ENCODE data around the gene NUDT19.

NUDT19 gene

DNA sequence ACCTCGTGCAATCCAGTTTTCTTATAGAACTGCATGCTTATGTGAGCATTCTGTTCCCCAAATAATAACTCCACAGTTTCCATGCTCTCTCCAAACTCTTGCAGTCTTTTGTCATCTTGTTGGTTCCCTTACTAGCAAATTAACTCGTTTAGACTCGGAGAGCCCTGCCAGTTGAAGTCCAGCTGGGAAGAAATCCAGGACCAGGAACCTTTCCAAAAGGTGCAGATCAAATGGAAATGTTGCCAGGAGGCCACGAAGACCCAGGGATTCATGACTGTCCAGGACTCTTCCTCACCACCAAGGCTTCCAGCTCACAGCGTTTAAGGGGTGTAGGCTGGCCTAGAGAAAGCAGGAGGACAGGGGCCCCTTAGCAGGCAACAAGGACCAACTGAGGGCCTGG is 25.9 kb downstream of the NUDT19 start:
- H3K9me3 ChIP-seq (ENCODE audit: control insufficient read depth, insufficient read depth, low read depth, low read length), result no peaks in the 10 kb centered on the region; the same call in 1 of the 2 replicates
- no peaks in the 10 kb centered on the region for H3K4me1 ChIP-seq (ENCODE audit: control insufficient read depth, insufficient read depth, low read length)
- peak overlapping the region; percentile 41; the same call in 1 of the 2 replicates for H3K27ac ChIP-seq (ENCODE audit: extremely low read depth, low read depth, low read length)
- POLR2A ChIA-PET, result interaction anchor here (1.3 kb wide), 1 partner anchor 17 kb away, joined by 3 read pairs; no protein-coding TSS in a partner anchor
- TF ChIP-seq ZNF785 (tag by site-specific recombination; IDR thresholded peaks at IDR 0.05) (no peak), ZNF664 (tag by site-specific recombination; IDR thresholded peaks at IDR 0.05) (no peak), ZNF837 (tag by site-specific recombination; IDR thresholded peaks at IDR 0.05) (no peak), ZNF223 (tag by site-specific recombination; IDR thresholded peaks at IDR 0.05) (no peak)
- TF ChIP-seq, protein P1, sequence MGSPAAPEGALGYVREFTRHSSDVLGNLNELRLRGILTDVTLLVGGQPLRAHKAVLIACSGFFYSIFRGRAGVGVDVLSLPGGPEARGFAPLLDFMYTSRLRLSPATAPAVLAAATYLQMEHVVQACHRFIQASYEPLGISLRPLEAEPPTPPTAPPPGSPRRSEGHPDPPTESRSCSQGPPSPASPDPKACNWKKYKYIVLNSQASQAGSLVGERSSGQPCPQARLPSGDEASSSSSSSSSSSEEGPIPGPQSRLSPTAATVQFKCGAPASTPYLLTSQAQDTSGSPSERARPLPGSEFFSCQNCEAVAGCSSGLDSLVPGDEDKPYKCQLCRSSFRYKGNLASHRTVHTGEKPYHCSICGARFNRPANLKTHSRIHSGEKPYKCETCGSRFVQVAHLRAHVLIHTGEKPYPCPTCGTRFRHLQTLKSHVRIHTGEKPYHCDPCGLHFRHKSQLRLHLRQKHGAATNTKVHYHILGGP (tag by site-specific recombination; IDR thresholded peaks at IDR 0.05), result no peak
- TF ChIP-seq, protein P2, sequence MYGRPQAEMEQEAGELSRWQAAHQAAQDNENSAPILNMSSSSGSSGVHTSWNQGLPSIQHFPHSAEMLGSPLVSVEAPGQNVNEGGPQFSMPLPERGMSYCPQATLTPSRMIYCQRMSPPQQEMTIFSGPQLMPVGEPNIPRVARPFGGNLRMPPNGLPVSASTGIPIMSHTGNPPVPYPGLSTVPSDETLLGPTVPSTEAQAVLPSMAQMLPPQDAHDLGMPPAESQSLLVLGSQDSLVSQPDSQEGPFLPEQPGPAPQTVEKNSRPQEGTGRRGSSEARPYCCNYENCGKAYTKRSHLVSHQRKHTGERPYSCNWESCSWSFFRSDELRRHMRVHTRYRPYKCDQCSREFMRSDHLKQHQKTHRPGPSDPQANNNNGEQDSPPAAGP (tag by site-specific recombination; IDR thresholded peaks at IDR 0.05), result no peak
- H3K36me3 ChIP-seq (ENCODE audit: control insufficient read depth in 2 of 2, insufficient read depth in 1 of 2, low read length in 2 of 2), result peaks cover 35 to 60% of the 10 kb centered on the region in 2 experiments
- CTCF ChIA-PET, result interaction anchor here (0.6 kb wide), 1 partner anchor 63 kb away, joined by 7 read pairs; no protein-coding TSS in a partner anchor
- no peak overlapping the region for H3K4me3 ChIP-seq (ENCODE audit: low read depth, low read length)

DNA sequence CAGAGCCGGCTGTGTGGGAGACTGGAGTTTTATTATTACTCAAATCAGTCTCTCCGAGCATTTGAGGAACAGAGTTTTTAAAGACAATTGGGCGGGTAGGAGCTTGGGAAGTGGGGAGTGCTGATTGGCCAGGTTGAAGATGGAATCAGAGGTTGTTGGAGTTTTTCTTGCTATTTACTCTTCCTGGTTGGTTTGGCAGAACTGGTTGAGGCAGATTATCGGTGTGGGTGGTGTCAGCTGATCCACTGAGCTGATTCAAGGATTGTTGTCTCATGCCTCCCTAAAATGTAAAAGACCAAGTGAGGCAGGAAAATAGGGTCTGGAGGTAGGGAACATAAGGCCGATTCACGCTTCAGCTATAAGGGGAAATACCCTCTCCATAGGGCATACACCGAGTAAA is 26.7 kb downstream of the NUDT19 start:
- Histone ChIP-seq H3K4me1 (ENCODE audit: control insufficient read depth, insufficient read depth, low read length) (no peaks in the 10 kb centered on the region), H3K36me3 (ENCODE audit: control insufficient read depth in 2 of 2, insufficient read depth in 1 of 2, low read length in 2 of 2) (peaks cover 28 to 52% of the 10 kb centered on the region in 2 experiments), H3K9me3 (ENCODE audit: control insufficient read depth, insufficient read depth, low read depth, low read length) (no peaks in the 10 kb centered on the region; the same call in 1 of the 2 replicates), H3K4me3 (ENCODE audit: low read depth, low read length) (no peak overlapping the region), H3K27ac (ENCODE audit: extremely low read depth, low read depth, low read length) (no peak overlapping the region)
- POLR2A ChIA-PET, result no interaction called here
- no peak for TF ChIP-seq GLIS1 (tag by site-specific recombination; IDR thresholded peaks at IDR 0.05)
- no peak for TF ChIP-seq ZNF785 (tag by site-specific recombination; IDR thresholded peaks at IDR 0.05)
- no peak for TF ChIP-seq ZNF629 (tag by site-specific recombination; IDR thresholded peaks at IDR 0.05)
- no peak for TF ChIP-seq ZNF747 (tag by site-specific recombination; IDR thresholded peaks at IDR 0.05)
- TF ChIP-seq ZNF664 (tag by site-specific recombination; IDR thresholded peaks at IDR 0.05), result no peak
- TF ChIP-seq, protein P3, sequence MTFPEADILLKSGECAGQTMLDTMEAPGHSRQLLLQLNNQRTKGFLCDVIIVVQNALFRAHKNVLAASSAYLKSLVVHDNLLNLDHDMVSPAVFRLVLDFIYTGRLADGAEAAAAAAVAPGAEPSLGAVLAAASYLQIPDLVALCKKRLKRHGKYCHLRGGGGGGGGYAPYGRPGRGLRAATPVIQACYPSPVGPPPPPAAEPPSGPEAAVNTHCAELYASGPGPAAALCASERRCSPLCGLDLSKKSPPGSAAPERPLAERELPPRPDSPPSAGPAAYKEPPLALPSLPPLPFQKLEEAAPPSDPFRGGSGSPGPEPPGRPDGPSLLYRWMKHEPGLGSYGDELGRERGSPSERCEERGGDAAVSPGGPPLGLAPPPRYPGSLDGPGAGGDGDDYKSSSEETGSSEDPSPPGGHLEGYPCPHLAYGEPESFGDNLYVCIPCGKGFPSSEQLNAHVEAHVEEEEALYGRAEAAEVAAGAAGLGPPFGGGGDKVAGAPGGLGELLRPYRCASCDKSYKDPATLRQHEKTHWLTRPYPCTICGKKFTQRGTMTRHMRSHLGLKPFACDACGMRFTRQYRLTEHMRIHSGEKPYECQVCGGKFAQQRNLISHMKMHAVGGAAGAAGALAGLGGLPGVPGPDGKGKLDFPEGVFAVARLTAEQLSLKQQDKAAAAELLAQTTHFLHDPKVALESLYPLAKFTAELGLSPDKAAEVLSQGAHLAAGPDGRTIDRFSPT (tag by site-specific recombination; IDR thresholded peaks at IDR 0.05), result no peak
- TF ChIP-seq, protein P4, sequence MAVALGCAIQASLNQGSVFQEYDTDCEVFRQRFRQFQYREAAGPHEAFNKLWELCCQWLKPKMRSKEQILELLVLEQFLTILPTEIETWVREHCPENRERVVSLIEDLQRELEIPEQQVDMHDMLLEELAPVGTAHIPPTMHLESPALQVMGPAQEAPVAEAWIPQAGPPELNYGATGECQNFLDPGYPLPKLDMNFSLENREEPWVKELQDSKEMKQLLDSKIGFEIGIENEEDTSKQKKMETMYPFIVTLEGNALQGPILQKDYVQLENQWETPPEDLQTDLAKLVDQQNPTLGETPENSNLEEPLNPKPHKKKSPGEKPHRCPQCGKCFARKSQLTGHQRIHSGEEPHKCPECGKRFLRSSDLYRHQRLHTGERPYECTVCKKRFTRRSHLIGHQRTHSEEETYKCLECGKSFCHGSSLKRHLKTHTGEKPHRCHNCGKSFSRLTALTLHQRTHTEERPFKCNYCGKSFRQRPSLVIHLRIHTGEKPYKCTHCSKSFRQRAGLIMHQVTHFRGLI (tag by site-specific recombination; IDR thresholded peaks at IDR 0.05), result no peak
- TF ChIP-seq, protein P5, sequence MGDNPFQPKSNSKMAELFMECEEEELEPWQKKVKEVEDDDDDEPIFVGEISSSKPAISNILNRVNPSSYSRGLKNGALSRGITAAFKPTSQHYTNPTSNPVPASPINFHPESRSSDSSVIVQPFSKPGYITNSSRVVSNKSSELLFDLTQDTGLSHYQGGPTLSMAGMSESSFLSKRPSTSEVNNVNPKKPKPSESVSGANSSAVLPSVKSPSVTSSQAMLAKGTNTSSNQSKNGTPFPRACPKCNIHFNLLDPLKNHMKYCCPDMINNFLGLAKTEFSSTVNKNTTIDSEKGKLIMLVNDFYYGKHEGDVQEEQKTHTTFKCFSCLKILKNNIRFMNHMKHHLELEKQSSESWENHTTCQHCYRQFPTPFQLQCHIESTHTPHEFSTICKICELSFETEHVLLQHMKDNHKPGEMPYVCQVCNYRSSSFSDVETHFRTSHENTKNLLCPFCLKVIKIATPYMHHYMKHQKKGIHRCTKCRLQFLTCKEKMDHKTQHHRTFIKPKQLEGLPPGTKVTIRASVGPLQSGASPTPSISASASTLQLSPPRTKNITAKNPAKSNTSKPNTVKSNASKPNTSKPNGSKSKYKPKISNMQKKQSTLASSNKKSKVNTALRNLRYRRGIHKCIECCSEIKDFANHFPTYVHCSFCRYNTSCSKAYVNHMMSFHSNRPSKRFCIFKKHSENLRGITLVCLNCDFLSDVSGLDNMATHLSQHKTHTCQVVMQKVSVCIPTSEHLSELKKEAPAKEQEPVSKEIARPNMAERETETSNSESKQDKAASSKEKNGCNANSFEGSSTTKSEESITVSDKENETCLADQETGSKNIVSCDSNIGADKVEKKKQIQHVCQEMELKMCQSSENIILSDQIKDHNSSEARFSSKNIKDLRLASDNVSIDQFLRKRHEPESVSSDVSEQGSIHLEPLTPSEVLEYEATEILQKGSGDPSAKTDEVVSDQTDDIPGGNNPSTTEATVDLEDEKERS (tag by site-specific recombination; IDR thresholded peaks at IDR 0.05), result no peak
- TF ChIP-seq, protein P6, sequence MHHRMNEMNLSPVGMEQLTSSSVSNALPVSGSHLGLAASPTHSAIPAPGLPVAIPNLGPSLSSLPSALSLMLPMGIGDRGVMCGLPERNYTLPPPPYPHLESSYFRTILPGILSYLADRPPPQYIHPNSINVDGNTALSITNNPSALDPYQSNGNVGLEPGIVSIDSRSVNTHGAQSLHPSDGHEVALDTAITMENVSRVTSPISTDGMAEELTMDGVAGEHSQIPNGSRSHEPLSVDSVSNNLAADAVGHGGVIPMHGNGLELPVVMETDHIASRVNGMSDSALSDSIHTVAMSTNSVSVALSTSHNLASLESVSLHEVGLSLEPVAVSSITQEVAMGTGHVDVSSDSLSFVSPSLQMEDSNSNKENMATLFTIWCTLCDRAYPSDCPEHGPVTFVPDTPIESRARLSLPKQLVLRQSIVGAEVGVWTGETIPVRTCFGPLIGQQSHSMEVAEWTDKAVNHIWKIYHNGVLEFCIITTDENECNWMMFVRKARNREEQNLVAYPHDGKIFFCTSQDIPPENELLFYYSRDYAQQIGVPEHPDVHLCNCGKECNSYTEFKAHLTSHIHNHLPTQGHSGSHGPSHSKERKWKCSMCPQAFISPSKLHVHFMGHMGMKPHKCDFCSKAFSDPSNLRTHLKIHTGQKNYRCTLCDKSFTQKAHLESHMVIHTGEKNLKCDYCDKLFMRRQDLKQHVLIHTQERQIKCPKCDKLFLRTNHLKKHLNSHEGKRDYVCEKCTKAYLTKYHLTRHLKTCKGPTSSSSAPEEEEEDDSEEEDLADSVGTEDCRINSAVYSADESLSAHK (tag by site-specific recombination; IDR thresholded peaks at IDR 0.05), result no peak
- TF ChIP-seq, protein P7, sequence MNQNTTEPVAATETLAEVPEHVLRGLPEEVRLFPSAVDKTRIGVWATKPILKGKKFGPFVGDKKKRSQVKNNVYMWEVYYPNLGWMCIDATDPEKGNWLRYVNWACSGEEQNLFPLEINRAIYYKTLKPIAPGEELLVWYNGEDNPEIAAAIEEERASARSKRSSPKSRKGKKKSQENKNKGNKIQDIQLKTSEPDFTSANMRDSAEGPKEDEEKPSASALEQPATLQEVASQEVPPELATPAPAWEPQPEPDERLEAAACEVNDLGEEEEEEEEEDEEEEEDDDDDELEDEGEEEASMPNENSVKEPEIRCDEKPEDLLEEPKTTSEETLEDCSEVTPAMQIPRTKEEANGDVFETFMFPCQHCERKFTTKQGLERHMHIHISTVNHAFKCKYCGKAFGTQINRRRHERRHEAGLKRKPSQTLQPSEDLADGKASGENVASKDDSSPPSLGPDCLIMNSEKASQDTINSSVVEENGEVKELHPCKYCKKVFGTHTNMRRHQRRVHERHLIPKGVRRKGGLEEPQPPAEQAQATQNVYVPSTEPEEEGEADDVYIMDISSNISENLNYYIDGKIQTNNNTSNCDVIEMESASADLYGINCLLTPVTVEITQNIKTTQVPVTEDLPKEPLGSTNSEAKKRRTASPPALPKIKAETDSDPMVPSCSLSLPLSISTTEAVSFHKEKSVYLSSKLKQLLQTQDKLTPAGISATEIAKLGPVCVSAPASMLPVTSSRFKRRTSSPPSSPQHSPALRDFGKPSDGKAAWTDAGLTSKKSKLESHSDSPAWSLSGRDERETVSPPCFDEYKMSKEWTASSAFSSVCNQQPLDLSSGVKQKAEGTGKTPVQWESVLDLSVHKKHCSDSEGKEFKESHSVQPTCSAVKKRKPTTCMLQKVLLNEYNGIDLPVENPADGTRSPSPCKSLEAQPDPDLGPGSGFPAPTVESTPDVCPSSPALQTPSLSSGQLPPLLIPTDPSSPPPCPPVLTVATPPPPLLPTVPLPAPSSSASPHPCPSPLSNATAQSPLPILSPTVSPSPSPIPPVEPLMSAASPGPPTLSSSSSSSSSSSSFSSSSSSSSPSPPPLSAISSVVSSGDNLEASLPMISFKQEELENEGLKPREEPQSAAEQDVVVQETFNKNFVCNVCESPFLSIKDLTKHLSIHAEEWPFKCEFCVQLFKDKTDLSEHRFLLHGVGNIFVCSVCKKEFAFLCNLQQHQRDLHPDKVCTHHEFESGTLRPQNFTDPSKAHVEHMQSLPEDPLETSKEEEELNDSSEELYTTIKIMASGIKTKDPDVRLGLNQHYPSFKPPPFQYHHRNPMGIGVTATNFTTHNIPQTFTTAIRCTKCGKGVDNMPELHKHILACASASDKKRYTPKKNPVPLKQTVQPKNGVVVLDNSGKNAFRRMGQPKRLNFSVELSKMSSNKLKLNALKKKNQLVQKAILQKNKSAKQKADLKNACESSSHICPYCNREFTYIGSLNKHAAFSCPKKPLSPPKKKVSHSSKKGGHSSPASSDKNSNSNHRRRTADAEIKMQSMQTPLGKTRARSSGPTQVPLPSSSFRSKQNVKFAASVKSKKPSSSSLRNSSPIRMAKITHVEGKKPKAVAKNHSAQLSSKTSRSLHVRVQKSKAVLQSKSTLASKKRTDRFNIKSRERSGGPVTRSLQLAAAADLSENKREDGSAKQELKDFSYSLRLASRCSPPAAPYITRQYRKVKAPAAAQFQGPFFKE (tag by site-specific recombination; IDR thresholded peaks at IDR 0.05; ENCODE audit: borderline replicate concordance), result no peak
- CTCF ChIA-PET, result interaction anchor here (0.6 to 1.3 kb wide), 2 partner anchors 18 to 253 kb away, joined by 3 to 4 read pairs; no protein-coding TSS in a partner anchor

All from HEK293 (cell line).